SU-DHL-6 (cell line): ENCODE results near the gene CDK18.

ENCODE experiments used
- H2AFZ ChIP-seq: fragments of 200-600 bp; sonication (generic); 2 replicates; pipeline ENCODE4 v1.6.1; 2014; ENCODE audit warnings: low read depth, mild to moderate bottlenecking, moderate library complexity, mixed read lengths, antibody characterized with exemption, low read length; ENCODE audit not compliant: severe bottlenecking
- H3F3A ChIP-seq: fragments of 200-600 bp; shearing (Covaris generic); 2 replicates; pipeline ENCODE4 v1.6.0; 2016; ENCODE audit warnings: antibody characterized with exemption, mild to moderate bottlenecking; ENCODE audit not compliant: insufficient read depth
- H3K27ac ChIP-seq: fragments of 200-600 bp; sonication (generic); 2 replicates; pipeline ENCODE4 v1.5.1; 2016; ENCODE audit warnings: low read depth, mild to moderate bottlenecking, low read length, moderate library complexity, mixed read lengths
- H3K27me3 ChIP-seq: fragments of 200-600 bp; sonication (generic), shearing (Covaris generic); 2 replicates; pipeline ENCODE4 v1.6.0; 2014; ENCODE audit warnings: mild to moderate bottlenecking, low read length
- H3K36me3 ChIP-seq: fragments of 200-600 bp; sonication (generic); 2 replicates; pipeline ENCODE4 v1.6.1; 2014; ENCODE audit warnings: mild to moderate bottlenecking, low read length, mixed read lengths
- H3K4me2 ChIP-seq: fragments of 300-600, 200-600 bp; shearing (Covaris generic), sonication (generic); 2 replicates; pipeline ENCODE4 v1.6.0; 2014; ENCODE audit warnings: low read length, low read depth, mild to moderate bottlenecking; ENCODE audit not compliant: poor library complexity, severe bottlenecking
- H3K4me3 ChIP-seq: fragments of 200-600 bp; sonication (generic); 2 replicates; pipeline ENCODE4 v1.5.1; 2014; ENCODE audit warnings: antibody characterized with exemption, low read length, mild to moderate bottlenecking, mixed read lengths; ENCODE audit not compliant: insufficient read depth, poor library complexity, severe bottlenecking
- H3K79me2 ChIP-seq: fragments of 200-600 bp; sonication (generic); 2 replicates; pipeline ENCODE4 v1.6.1; 2014; ENCODE audit warnings: mild to moderate bottlenecking, low read length, moderate library complexity; ENCODE audit not compliant: insufficient read depth
- H3K9ac ChIP-seq: fragments of 200-600 bp; sonication (generic); 2 replicates; pipeline ENCODE4 v1.7.0; 2014; ENCODE audit warnings: mild to moderate bottlenecking, low read length
- H3K9me2 ChIP-seq: fragments of 200-600 bp; sonication (generic); replicated peaks from 2 replicates; pipeline ENCODE4 v1.6.1; 2014; ENCODE audit warnings: low read length; ENCODE audit not compliant: insufficient read depth
- H3K9me3 ChIP-seq: fragments of 200-600 bp; sonication (generic); 2 replicates; pipeline ENCODE4 v1.6.1; 2014; ENCODE audit warnings: low read length, mixed read lengths; ENCODE audit not compliant: insufficient read depth
- H4K20me1 ChIP-seq: fragments of 200-600 bp; sonication (generic); 2 replicates; pipeline ENCODE4 v1.6.1; 2014; ENCODE audit warnings: low read depth, mild to moderate bottlenecking, antibody characterized with exemption, low read length, moderate library complexity, mixed read lengths
- EZH2phosphoT487 ChIP-seq: fragments of 200-600 bp; sonication (generic), shearing (Covaris generic); conservative IDR thresholded peaks from 2 replicates; pipeline ENCODE4 v1.6.1; 2018; ENCODE audit warnings: mild to moderate bottlenecking, antibody characterized with exemption, low read length, moderate library complexity, mixed read lengths
- TF ChIP-seq, protein P1 (sequence below): fragments of 200-600 bp; sonication (generic); IDR thresholded peaks from one replicate; pipeline ENCODE4 v1.5.1; 2017; ENCODE audit warnings: antibody characterized with exemption, mild to moderate bottlenecking, low read length, moderate library complexity; ENCODE audit not compliant: insufficient read depth, poor library complexity, severe bottlenecking

CDK18 gene

DNA sequence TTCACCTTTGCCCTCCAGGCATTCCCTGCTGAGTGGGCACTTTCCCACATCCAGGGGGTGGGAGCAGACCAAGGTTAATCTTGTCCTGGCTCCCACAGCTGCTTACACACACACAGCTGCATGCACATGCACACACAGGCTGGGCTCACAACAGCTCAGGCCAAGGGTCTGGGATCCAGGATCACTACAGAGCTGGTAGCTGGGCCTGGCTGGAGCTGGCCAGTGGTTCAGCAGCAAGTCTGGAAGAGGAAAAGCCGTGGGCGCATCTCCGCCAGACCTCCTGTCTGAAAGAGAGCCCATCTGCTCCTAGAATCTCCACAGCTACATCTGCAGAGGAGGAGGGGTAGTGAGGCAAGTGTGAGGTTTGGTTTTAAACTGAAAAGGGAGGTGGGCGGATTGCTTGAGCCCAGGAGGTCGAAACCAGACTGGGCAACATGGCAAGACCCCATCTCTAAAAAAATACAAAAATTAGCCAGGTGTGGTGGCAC lies 3.8 kb downstream of the CDK18 start:
- no peaks in the 10 kb centered on the region for H3K27me3 ChIP-seq
- H3K9me2 ChIP-seq, result no peaks in the 10 kb centered on the region
- no peaks in the 10 kb centered on the region for H3K79me2 ChIP-seq
- no peaks in the 10 kb centered on the region for H3K36me3 ChIP-seq
- H3K4me3 ChIP-seq, result no peak overlapping the region
- H3K9me3 ChIP-seq, result no peaks in the 10 kb centered on the region
- no peak overlapping the region for H3K27ac ChIP-seq
- no peaks in the 10 kb centered on the region for H3F3A ChIP-seq
- H4K20me1 ChIP-seq, result no peaks in the 10 kb centered on the region
- H2AFZ ChIP-seq, result no peak overlapping the region
- no peak overlapping the region for H3K9ac ChIP-seq
- H3K4me2 ChIP-seq, result no peak overlapping the region
- TF ChIP-seq, protein P1, sequence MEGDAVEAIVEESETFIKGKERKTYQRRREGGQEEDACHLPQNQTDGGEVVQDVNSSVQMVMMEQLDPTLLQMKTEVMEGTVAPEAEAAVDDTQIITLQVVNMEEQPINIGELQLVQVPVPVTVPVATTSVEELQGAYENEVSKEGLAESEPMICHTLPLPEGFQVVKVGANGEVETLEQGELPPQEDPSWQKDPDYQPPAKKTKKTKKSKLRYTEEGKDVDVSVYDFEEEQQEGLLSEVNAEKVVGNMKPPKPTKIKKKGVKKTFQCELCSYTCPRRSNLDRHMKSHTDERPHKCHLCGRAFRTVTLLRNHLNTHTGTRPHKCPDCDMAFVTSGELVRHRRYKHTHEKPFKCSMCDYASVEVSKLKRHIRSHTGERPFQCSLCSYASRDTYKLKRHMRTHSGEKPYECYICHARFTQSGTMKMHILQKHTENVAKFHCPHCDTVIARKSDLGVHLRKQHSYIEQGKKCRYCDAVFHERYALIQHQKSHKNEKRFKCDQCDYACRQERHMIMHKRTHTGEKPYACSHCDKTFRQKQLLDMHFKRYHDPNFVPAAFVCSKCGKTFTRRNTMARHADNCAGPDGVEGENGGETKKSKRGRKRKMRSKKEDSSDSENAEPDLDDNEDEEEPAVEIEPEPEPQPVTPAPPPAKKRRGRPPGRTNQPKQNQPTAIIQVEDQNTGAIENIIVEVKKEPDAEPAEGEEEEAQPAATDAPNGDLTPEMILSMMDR, result no peak
- TF ChIP-seq EZH2phosphoT487, result no peak

DNA sequence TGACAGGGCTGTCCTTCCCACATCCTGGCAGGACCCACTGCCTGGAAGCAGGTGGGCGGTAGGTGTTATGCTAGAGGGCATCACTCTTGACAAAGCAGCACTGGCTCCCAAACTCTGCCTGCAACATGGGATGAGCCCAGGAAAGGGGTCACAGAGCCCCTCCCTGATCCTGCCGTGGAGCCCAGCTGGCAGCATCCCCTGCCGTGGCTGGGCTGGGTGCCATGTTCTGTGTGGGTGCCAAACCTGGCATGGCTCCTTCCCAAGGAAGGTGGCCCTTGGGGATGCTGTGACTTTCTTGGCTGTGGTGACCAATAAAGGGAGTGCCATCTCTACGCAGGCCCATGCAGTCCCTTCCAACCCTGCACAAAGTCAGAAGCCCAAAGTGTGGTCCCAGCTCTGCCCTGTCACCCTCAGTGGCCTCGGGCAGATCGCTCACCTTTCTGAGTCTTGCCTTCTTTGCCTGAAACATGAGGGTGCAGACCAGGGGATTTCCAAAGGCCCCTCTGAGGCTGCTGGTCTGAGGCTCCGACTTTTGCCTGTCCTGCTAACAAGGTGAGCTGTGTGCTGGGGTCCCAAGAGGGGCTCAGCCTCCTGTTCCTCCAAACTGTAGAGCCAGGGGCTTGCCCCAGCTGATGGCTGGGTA lies 6.0 kb downstream of the CDK18 start:
- no peaks in the 10 kb centered on the region for H3F3A ChIP-seq
- H3K9me3 ChIP-seq, result no peaks in the 10 kb centered on the region
- no peak overlapping the region for H3K27ac ChIP-seq
- no peak overlapping the region for H2AFZ ChIP-seq
- no peaks in the 10 kb centered on the region for H3K36me3 ChIP-seq
- no peaks in the 10 kb centered on the region for H3K79me2 ChIP-seq
- H3K4me3 ChIP-seq, result no peak overlapping the region
- no peaks in the 10 kb centered on the region for H3K27me3 ChIP-seq
- no peaks in the 10 kb centered on the region for H4K20me1 ChIP-seq
- H3K9me2 ChIP-seq, result no peaks in the 10 kb centered on the region
- TF ChIP-seq, protein P1, result no peak
- no peak for TF ChIP-seq EZH2phosphoT487
- H3K4me2 ChIP-seq, result no peak overlapping the region
- no peak overlapping the region for H3K9ac ChIP-seq

DNA sequence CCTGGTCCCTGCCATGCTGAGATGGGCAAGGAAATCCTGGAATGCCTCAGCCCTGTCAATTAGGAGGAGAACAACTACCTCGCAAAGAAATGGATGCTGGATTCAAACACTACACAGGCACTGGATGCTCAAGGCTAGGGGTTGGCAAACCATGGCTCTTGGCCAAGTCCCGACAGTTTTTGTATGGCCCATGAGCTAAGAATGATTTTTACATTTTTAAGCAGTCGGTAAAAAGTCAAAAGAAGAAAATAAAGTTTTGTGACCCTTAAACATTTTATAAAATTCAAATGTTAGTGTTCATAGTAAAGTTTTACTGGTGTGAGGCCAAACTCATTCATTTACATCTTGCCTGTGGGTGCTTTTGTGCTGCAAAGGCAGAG lies 6.5 kb downstream of the CDK18 start:
- Histone ChIP-seq H3K79me2 (no peaks in the 10 kb centered on the region), H4K20me1 (no peaks in the 10 kb centered on the region), H3K27me3 (no peaks in the 10 kb centered on the region), H3K36me3 (no peaks in the 10 kb centered on the region), H2AFZ (no peak overlapping the region), H3K9me2 (no peaks in the 10 kb centered on the region), H3K27ac (no peak overlapping the region), H3K9ac (no peak overlapping the region), H3F3A (no peaks in the 10 kb centered on the region), H3K9me3 (no peaks in the 10 kb centered on the region), H3K4me2 (no peak overlapping the region), H3K4me3 (no peak overlapping the region)
- TF ChIP-seq EZH2phosphoT487, result no peak

DNA sequence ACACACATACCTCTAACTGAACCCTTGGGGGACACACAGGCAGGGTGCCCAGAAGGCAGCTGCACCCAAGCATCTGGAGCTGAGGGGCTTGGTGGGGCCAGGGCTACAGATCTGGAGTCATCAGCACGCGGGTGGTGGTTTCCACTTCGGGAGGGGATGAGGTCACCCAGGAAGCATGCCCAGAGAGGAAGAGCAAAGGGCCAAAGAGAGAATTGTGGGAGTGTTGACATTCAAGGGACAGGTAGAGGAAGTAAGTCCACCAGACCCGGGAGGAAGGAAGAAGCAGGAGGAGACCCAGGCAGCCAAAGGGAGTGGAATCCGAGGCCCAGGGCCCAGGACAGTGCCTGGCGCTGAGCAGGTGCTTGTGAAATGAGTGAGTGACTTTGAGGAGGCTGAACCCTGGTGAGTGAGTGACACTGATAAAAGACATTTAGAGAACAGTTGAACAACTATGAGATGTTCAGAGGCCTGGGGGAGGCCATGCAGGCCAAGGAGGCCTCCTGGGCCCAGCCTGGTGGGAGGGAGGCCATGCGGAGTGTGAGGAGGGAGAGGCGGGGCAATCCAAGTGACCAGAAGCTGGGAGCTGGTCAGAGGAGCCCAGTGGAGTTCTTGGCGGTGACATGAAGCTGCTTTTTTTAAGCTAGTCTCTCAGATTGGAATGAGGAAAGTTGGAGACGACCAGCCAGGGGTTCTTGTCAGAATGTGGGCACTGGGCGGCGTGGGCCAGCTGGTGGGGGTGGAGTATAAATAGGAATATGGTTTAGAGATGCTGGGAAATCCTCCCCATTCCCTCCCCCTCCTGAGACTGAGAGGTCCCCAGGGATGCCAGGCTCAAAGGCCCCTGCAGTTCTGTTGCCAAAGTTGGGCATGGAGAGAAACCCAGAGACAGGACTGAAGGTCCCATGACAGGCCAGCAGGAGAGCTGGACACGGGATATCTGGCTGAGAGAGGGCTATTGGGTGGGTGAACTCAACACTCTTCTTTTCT lies 7.9 kb downstream of the CDK18 start:
- no peaks in the 10 kb centered on the region for H3K27me3 ChIP-seq
- H3K9me3 ChIP-seq, result no peaks in the 10 kb centered on the region
- no peak overlapping the region for H3K9ac ChIP-seq
- no peak overlapping the region for H3K27ac ChIP-seq
- TF ChIP-seq, protein P1, result no peak
- TF ChIP-seq EZH2phosphoT487, result no peak
- no peak overlapping the region for H3K4me3 ChIP-seq
- H3K79me2 ChIP-seq, result no peaks in the 10 kb centered on the region
- no peak overlapping the region for H3K4me2 ChIP-seq
- no peak overlapping the region for H2AFZ ChIP-seq
- H3K9me2 ChIP-seq, result no peaks in the 10 kb centered on the region
- H3K36me3 ChIP-seq, result no peaks in the 10 kb centered on the region
- H3F3A ChIP-seq, result no peaks in the 10 kb centered on the region
- no peaks in the 10 kb centered on the region for H4K20me1 ChIP-seq
